ENCODE results near the gene MXI1.

- TF ChIP-seq POLR2AphosphoS5 (IDR thresholded peaks at IDR 0.05), result no peak
- no peak for TF ChIP-seq POLR2A (IDR thresholded peaks at IDR 0.05)
- TF ChIP-seq CTCF (IDR thresholded peaks at IDR 0.05 in 8 of 11, conservative IDR thresholded peaks at IDR 0.05 in 3 of 11), result no peak
Measured at GRCh38 chr10:110278562-110279406, 71.4 kb downstream of the MXI1 start.
